A549 treated with CORT108297 at 1 μM for 4 hours (cell line): ENCODE measurements around the gene ROPN1L. TPM values are rescaled to one million over a fixed set of nuclear protein-coding genes. Genes with fewer than 3 reads are reported as not detected.

Experiments used
- total RNA-seq: library from RNA; stranded (reverse); fragments of 200-300 nt; extraction: Qiagen RNA extraction; gene quantifications from 5 replicates; pipeline ENCODE4 v1.2.3, GENCODE V29; 2022

Gene ROPN1L
- 1.9 to 2.7 TPM (median 2.1 TPM) in 5 replicates for total RNA-seq

DNA sequence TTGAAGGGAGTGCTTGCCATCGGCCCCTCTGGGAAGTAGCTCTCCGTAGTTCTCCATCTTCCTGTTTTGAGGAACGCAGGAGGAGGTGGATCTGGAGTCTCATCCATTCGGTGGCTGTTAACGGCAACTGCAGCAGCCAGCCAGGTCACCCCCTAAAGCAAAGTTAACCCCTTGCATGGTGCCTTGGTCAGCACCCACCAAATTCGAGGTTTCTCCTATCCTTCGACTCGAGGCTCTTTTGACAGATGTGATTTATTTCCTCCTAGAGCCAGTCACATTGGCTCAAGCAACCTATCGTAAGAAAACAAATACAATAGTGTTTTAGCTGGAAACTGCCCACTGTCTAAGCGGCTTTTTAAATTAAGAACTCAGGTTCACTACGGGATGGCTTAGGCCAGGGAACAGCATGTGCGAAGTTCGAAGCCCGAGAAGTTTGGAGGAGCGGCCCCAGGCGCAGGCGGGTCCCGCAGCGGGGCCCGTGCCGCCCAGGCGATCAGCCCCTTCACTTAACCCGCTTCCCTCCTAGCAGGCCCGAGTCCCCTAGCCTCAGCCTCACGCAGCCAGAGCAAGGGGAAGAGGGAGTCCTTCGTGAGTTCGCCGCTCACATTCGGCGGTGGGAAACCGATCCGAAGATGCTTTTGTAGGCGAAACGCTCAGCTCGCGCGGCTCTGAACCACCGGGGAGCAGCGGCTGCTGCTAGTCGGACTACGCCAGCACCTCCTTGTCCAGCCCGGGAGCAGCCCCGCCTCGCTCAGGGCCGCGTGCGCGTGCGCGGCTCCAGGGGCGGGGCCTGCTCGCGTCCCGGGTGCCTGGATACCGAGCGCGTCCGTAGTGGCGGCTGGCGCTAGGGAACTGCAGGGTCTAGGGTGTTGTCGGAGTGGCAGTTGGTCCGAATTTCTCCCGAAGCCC is at the start of gene ROPN1L:
ROPN1L (plus strand) TSS at position 797 of the 909 bp plus-strand sequence. CDS start 289 bp downstream, outside the sequence.

Other genes starting within 250 kb of the ROPN1L start
- 11.7 to 19.8 TPM (median 12.2 TPM) in 5 replicates for gene ATPSCKMT, start 192.0 kb upstream of the ROPN1L start, total RNA-seq
- 487 to 806 TPM (median 519 TPM) in 5 replicates for gene CCT5, start 191.6 kb upstream of the ROPN1L start, total RNA-seq
- 20.2 to 23.2 TPM (median 22.1 TPM) in 5 replicates for gene CMBL, start 134.0 kb upstream of the ROPN1L start, total RNA-seq
- gene MARCHF6, start 88.2 kb upstream of the ROPN1L start, total RNA-seq: 45.2 to 80.3 TPM (median 69.3 TPM) in 5 replicates
- 8.2 to 12.4 TPM (median 10.8 TPM) in 5 replicates for gene ANKRD33B, start 122.2 kb downstream of the ROPN1L start, total RNA-seq